ENCODE measurements around the gene LCE3B.
"Not testable (repeated sequence)": the region's sequence is repeated elsewhere in the genome, so short reads cannot be mapped to it uniquely, and the experiment has no call there.

The LCE3B gene, protein sequence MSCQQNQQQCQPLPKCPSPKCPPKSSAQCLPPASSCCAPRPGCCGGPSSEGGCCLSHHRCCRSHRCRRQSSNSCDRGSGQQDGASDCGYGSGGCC

DNA sequence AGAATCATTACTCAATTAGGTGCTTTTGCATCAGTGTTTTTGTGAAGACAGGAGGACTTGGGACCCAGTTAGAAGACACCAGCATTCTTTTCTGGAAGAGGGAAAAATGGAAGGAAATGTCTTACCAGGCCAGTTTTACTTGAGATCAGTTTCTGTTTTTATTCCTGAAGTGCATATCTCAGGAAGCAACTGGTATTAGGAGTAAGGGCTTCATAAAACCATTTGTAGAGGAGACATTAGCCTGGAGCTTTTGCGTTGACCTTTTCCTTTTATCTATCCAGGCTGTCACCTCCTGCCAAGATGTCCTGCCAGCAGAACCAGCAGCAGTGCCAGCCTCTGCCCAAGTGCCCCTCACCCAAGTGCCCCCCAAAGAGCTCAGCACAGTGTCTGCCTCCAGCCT is at the start of gene LCE3B:
Gene LCE3B, plus strand, starts transcription at position 301 of the 400 bp plus-strand sequence. Its CDS starts 0 bp downstream, at position 301.
- no peak for DNase-seq
- intact Hi-C loops (cut with DNase I) = no loop called here

DNA sequence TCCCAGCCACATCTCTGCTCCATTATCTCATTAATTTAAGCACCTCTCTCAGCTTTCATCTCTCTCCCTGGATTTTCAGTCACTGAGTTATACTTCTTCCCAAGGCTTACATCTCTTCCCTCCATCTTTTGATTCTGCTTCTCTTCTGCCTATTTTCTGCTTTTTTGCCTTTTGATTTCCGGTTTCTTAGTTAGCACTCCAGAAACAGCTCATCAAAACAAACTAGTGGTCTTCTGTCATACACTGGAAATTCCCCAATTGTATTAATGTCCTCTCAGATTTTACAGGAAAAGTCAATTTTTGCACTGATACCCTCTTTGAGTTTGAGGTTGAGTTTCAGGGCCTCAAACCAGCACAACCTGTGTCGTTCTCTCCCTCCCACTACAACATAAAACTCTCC is 48.5 kb upstream of the LCE3B start:
- intact Hi-C loops (cut with DNase I) = no loop called here
- no peak for DNase-seq

DNA sequence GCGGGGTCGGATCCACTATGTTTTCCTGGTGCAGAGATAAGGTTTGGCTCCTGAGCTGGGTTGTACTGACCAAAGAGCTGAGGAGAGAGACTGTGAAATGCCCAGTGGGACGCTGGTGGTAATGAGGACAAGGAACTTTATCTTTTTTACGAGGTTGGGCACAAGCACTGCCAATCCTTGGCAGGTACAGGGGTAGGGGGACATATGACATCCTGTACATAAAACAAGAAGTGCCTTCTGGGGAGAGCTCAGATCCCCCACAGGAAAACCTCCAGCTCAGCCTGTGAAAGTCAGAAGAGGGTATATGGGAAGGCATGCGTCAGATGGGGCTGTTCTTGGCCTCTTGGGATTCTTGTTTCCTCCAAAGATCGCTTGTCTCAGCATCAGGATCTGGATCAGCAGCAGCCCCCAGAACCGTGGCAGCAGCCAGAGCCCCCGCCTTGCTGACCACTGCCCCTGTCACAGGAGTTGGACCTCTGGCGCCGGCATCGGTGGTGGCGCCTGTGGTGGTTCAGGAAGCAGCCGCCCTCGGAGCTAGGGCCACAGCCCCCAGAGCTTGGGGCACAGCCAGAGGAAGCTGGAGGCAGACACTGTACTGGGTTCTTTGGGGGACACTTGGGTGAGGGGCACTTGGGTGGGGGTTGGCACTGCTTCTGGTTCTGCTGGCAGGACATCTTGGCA is 47.9 kb upstream of the LCE3B start:
- intact Hi-C loops (cut with DNase I) = no loop called here
- no peak for DNase-seq

DNA sequence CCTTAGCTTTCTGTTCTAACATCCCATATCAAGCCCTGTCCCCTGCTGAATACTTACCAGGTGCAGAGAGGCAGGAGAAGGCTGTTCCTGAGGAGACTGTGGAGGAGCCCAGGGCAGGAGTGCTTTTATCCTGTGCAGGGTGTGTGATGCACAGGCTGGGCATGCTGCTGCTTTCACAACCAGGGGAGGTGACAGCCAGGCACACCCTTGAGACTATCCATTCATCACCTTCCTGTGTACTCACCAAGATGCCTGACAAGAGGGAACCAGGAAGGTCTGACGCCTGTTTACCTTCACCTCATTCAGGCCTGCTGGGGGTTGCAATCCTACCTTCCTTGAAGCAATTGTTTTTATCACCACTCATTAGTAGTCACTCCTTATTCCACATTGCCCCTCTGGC is 46.9 kb upstream of the LCE3B start, which contains the start of gene LCE3E:
Gene LCE3E, minus strand, starts transcription at position 100 of the 400 bp plus-strand sequence. CDS start 572 bp downstream, outside the sequence.
- no peak for DNase-seq
- intact Hi-C loops (cut with DNase I) = no loop called here

DNA sequence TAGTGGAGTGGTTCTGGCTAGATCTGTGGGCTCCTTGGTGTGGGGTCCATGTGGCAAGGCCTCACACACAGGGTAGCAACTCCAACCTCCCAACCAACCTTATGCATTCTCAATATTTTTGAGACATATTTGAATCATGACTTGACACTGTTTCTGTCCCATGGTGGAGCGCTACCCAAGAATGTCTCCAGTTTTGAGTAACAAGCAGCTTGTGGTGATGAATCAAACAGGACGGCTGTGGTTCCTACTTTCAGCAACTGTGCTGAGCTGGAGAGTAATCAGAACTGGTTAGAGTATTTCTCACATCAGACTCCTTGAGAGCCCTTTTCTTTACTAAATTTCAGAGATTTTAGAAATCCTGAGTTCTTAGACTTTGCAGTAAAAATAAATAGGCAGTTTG is 36.4 kb upstream of the LCE3B start:
- DNase-seq = no peak
- intact Hi-C loops (cut with DNase I) = no loop called here

DNA sequence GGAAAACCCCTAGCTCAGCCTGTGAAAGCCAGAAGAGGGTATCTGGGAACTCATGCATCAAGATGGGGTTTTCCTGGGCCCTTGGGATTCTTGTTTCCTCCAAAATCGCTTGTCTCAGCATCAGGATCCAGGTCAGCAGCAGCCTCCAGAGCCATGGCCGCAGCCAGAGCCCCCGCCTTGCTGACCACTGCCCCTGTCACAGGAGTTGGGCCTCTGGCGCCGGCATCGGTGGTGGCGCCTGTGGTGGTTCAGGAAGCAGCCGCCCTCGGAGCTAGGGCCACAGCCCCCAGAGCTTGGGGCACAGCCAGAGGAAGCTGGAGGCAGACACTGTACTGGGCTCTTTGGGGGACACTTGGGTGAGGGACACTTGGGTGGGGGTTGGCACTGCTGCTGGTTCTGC is 34.1 kb upstream of the LCE3B start:
- intact Hi-C loops (cut with DNase I) = not testable (repeated sequence)
- peak in 1 of 10 donors; percentile 59 for DNase-seq

DNA sequence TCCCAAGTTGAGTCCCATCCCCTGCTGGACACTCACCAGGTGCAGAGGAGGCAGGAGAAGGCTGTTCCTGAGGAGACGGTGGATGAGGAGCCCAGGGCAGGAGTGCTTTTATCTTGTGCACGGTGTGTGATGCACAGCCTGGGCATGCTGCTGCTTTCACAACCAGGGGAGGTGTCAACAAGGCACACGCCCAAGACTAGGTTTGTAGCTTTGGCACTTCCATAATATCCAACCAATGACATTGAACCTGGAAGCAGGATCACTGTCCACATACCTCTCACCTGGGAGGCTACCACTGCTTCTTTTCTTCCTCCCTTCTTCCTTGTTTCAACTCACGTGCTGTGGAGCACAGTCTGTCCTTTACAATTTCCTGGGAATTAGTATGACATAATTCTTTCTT is 33.2 kb upstream of the LCE3B start, which contains the start of gene LCE3D:
Gene LCE3D, minus strand, starts transcription at position 84 of the 400 bp plus-strand sequence. CDS start 580 bp downstream, outside the sequence.
- intact Hi-C loops (cut with DNase I) = no loop called here
- DNase-seq = peak in 1 of 10 donors; percentile 24

DNA sequence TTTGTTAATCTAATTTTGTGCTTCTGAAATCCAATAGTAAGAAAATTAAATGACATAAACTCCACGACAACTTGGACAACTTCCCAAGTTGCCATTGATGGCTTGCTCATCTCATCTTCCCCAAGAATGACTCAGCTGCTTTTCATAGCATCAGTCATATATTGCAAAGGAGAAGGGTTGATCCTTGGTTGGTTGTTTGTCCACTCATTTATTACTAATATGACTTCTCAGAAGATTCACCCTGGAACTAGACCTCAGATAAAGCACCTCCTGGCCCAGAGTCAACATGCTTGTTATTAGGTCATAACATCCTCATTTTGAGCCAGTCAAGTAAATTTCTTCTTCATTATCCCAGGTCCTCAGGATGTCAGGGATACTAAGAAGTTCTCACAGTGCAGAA is 31.0 kb upstream of the LCE3B start:
- intact Hi-C loops (cut with DNase I) = loop anchor here (2.0 kb wide), 1 partner anchor 32 kb away; no protein-coding TSS in a partner anchor

DNA sequence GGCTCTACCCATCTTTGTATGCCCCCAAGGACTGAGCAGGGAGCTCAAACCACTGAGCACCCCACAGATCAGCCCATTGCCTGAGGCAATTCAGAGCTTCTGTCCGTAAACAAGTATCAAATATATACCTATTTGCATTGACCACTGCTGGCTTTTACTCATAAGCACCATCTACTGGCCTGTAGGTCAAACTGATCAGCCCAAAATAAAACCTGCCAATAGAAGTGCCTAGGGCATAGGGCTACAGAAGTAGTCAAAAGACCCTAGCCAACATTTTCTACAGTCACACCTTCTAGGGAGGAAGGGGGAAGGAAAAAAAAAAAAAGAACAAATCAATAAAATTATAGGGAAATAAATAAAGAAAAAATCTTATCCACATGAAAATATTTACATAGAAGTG is 28.0 kb upstream of the LCE3B start:
- intact Hi-C loops (cut with DNase I) = no loop called here

More for the DNA sequence above, 31.0 kb upstream of the LCE3B start:
- DNase-seq = no peak

DNA sequence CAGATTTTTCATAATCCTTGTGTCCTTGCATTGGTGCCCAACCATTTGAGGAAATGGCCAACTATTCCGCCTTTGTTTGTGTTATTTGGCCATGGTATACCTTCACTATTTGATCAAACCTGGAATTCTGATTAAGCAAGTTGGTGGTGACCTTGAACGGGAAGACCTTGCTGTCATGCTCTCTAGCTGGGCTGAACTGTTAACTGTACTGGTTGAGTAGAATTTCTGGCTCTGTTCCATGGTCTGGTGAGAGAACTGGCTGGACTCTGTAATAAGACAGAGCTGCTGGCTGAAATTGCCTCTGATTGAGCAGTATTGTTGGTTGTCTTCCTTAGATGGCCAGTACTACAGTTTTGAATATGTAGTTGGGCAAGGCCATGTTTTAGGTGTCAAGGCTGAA is 16.6 kb upstream of the LCE3B start:
- intact Hi-C loops (cut with DNase I) = no loop called here
- DNase-seq = no peak

More for the DNA sequence above, 28.0 kb upstream of the LCE3B start:
- DNase-seq = no peak

DNA sequence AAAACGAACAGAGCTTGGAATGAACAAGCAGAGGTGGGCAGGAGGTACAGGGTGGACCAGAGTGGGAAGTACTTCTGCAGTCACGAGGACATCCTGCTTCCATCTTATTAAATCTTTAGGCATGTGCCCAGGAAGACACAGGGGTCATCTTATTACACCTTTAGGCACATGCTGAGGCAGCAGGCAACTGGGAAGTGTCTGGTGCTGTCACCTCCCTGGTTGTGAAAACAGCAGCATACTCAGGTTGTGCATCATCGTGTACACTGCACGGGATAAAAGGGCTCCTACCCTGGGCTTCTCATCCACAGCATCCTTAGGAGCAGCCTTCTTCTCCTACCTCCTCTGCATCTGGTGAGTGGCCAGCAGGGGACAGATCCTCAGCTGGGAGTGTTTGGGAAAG is 13.7 kb upstream of the LCE3B start, which contains the start of gene LCE3C:
Gene LCE3C, plus strand, starts transcription at position 301 of the 400 bp plus-strand sequence. CDS start 498 bp downstream, outside the sequence.
- no peak for DNase-seq
- intact Hi-C loops (cut with DNase I) = no loop called here

DNA sequence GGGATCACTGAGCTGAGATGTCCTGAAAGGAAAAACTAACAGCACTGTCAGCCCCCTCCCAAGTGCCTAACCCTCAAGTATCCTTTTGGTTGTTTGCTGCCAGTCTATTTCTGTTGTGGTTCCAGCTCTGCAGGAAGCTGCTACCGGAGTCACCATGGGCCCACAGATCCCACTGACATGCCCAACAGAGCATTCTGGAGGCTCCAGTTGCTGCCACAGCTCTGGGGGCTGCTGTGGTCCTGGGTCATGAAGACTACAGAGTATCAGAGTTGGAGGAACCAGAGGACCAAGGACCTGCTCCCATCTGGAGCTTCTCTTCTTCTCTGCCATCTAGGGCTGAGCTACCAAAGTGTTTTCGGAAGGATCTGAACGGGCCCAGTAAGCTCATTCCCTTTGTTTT is 8.4 kb downstream of the LCE3B start:
- no peak for DNase-seq
- intact Hi-C loops (cut with DNase I) = no loop called here

DNA sequence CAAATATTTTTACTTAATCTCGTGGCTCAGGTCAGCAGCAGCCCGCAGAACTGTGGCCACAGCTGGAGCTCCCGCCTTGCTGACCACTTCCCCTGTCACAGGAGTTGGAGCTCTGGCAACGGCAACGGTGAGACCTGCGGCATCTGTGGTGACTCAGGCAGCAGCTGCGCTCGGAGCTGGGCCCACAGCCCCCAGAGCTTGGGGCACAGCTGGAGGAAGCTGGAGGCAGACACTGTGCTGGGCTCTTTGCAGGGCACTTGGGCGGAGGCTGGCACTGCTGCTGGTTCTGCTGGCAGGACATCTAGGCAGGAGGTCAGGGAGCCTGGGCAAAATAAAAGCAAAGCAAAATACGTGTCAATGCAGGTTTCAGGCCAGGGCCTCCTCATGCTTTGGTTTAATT is 9.2 kb downstream of the LCE3B start, which contains the start of gene LCE3A:
Gene LCE3A, minus strand, starts transcription at position 301 of the 400 bp plus-strand sequence. Its CDS starts 0 bp downstream, at position 301.
- intact Hi-C loops (cut with DNase I) = no loop called here
- peak in 2 of 10 donors; percentile 63 to 69 for DNase-seq

DNA sequence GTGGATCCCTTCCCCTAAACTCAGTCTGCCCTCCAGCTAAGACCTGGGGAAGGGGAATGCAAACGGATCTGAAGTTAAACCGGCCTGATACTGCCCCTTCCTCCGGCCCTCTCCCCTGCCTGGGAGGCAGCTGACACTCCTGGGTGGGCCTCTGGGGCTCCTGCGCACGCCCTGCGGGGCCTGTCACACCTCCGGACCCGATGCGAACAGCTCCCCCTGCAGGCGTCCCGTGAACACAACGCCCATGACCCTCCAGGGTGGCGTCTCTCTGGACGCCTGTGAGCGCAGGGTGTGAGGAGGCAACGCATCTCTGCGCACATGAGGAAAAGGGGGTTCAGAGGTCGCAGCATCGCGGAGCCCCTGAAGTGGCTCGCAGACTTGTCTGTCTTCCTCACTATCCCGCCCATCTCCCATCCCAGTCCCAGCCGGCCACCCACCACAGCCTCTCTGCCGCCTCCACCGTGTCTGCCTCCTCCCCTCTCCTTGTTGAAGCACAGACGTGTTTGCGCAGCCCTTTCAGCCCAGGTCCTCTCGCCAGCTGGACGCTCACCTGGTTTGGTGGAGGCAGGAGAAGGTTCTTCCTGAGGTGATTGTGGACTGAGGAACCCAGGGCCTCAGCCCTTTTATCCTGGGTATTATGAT is 9.7 kb downstream of the LCE3B start:
- intact Hi-C loops (cut with DNase I) = no loop called here
- DNase-seq = peak in 1 of 10 donors; percentile 71

DNA sequence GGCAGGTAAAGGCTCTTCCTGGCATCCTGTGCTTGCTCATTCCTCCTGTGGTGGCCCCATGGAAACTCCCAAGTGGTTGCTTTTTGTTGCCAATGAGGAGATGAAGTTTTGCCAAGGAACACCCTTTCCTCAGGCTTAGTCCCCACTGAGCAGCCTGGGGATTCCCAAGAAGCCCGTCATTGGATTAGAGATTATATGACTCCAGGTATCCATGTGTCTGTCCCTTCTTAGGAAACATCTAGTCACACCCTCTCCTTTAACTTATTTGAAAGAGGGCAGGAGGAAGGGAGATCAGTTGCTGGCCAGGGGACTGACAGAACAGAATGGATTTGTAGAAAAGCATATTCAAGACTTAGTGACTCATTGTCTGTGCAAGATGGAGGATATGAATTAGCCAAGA is 13.1 kb downstream of the LCE3B start:
- DNase-seq = no peak
- intact Hi-C loops (cut with DNase I) = no loop called here

DNA sequence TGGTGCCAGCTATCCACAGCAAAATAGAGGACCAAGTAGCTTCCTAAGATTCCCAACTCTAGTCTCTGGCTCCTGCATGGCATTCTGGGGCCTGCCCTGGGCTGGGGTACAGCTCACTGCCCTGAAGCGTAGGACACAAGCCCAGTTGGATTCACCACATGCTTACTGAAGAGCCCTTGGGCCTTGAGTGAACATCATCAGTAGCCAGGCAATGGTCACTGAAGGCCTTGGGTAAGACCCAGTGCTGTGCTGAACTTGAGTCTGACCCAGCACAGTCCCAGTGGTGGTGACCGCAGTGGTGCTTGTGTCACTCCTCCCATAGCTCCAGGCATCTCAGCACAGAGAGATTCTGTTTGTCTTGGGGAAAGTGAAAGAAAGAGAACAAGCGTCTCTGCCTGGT is 17.0 kb downstream of the LCE3B start:
- intact Hi-C loops (cut with DNase I) = no loop called here
- no peak for DNase-seq

DNA sequence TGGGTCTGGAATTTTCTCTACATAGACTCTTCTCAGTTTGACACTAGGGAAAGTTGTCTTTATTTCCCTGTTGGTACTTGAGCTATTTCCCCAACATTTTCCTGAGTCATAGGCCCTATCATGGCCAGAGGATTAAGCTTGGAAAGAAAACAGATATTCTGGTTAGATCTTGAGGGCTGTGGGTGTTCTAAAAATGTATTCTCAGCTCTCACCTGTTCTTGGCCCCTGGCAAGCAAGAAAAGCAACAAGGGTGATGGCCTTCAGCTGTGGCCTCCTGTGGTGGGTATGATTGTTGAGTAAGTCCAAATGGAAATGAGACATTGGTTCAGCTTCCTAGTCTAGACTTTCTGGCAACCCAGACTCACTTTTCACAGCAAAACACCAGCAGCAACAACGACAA is 26.7 kb downstream of the LCE3B start:
- intact Hi-C loops (cut with DNase I) = no loop called here
- no peak for DNase-seq

DNA sequence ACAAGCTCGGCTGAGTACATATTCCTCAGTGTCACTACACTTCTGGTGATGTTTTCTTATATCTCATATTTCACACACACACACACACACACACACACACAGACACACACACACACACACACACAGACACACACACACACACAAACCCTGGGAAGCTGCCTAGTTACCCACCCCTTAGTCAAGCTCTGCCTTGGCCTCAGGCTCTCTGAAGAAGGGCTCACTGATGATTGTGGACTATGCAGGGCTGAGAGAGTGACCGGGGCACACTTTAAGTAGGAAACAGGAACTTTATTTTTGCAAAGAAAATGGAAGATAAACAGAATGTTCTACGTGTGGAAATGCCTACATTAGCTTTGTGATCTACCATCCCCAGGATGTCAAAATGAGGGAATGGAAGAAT is 30.3 kb downstream of the LCE3B start:
- DNase-seq = no peak
- intact Hi-C loops (cut with DNase I) = no loop called here

DNA sequence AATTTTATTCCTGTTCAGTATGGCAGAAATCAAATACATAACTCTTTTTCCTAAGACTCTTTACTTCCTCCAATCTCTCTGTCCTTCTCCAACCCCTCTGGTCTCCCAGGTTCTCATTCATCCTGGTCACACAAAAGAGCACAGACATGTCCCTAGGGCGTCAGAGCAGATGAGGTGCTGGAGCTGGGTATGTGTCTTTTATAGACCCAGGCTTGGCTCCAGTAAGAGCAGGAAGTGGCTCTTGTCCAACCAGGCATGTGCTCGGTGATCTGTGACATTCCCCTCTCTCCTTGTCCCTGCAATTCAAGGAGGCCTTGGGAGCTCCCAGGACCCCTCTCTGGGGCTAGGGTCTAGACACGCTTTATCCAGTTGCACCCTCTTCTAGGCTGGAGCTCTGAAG is 31.5 kb downstream of the LCE3B start:
- no peak for DNase-seq
- intact Hi-C loops (cut with DNase I) = no loop called here

DNA sequence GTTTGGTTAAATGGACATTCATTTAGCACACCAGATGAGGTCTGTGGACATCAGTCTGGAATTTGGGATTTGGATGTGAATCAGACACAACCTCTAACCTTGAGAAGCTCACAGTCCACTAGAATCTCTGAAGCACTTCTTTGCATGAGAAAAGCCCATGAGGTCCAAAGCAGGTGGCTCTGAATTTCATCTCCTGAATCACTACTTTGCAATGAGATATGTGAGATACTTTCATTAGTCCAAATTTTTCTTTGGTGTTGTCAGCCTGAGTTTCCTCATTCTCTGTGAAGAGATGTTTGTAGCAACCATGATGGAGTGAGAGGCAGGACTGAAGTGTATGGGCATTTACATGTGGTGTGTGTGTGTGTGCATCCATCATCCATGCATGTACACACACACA is 33.0 kb downstream of the LCE3B start:
- intact Hi-C loops (cut with DNase I) = no loop called here
- no peak for DNase-seq

DNA sequence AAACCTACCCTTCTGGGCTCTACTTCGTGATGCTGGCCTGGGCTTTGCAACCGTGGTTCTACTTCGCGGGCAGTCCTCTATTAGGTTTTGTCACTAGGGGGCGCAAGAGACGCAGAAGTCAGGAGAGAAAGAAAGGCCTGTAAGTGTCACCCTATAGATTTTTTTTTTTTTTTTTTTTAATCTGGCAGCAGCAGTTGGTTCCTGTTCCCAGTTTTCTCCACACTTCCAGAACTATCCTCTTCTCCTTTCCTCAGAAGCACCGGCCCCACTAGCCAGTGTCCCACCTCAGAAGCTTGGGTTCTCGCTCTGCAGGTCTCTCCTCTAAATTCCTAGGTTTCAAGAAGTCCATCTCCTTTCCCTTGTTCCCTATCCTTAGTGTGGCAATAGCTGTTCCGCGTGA is 40.5 kb downstream of the LCE3B start:
- intact Hi-C loops (cut with DNase I) = loop anchor here (5.0 kb wide), 2 partner anchors 318 to 568 kb away; partner anchors contain the start of gene SPRR4

More for the DNA sequence above, 40.5 kb downstream of the LCE3B start:
- DNase-seq = peak in 9 of 10 donors; percentile 17 to 88 (median 55)
